ENCODE data around the gene RAET1E. TPM values are rescaled to one million over a fixed set of nuclear protein-coding genes. Genes with fewer than 3 reads are reported as not detected.

Gene RAET1E
- total and polyA plus RNA-seq, 2 donors (not counting 1 experiment from before 2014, with no cell fraction given) = not detected

DNA sequence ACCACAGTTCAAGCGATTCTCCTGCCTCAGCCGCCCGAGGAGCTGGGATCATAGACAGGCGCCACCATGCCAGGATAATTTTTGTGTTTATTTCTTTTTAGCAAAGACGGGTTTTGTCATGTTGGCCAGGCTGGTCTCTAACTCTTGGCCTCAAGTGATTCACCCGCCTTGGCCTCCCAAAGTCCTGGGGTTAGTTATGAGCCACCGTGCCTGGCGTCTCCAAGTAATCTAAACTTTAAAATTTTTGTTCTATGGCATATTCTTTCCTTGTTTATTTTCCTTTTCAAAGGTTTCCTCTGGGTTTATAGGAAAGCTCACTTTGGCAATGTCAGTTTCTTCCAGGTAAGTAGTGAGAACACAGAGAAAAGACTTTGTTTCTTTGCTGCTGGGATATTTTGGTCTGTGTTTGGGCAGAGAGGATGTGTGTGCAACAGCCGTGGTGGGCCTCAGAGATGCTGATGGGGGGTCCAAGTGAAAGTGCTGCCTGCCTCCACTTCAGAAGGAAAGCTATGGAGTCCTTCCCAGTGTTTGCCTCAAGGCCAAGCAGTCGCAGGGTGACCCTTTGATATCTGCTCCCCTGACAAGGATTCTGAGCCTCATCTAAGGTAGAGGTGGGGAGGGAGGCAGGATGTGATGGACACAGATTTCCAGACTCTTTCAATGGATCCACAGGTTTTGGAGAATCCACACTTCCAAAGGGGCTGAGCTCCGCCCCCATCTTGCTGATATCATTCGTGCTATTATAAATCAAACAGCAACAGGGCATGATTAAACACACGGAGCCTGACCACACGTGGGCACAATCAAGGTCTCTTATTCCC is 36.1 kb downstream of the RAET1E start:
- H4K20me1 ChIP-seq (ENCODE audit: control insufficient read depth, insufficient read depth, low read length, poor library complexity, severe bottlenecking) = no peaks in the 10 kb centered on the region
- intact Hi-C loops (cut with micrococcal nuclease) = loop anchor here (5.0 kb wide), 1 partner anchor 115 kb away; the partner anchor contains the start of genes NUP43 and PCMT1
- H3K79me2 ChIP-seq (ENCODE audit: control insufficient read depth, insufficient read depth, low read length) = no peaks in the 10 kb centered on the region
- no peak overlapping the region for H3K4me2 ChIP-seq (replicated peaks; ENCODE audit: low read depth, low read length, poor library complexity, severe bottlenecking)
- 80% methylated on average over 11 of the region's 14 CpGs for WGBS (ENCODE audit: insufficient coverage)
- ATAC-seq (ENCODE audit: low read depth) = no peak
- POLR2A ChIA-PET = no interaction called here
- H3K9me3 Mint-ChIP-seq (ENCODE audit: insufficient read depth) = no peaks in the 10 kb centered on the region
- no peak overlapping the region for H3K4me3 ChIP-seq (ENCODE audit: control extremely low read depth in 1 of 5, extremely low read depth in 1 of 5, insufficient read depth in 1 of 5, low read depth in 2 of 5, low read length in 4 of 5)
- DNase-seq = no peak
- H3K27me3 ChIP-seq (replicated peaks in 1 of 4; ENCODE audit: control extremely low read depth in 1 of 4, control insufficient read depth in 3 of 4, insufficient read depth in 4 of 4, low read length in 3 of 4) = peaks cover 2 to 32% (median 20%) of the 10 kb centered on the region in 4 experiments
- no peak overlapping the region for H2AFZ ChIP-seq (ENCODE audit: insufficient read depth, low read depth, low read length, poor library complexity, severe bottlenecking)
- H3K27ac ChIP-seq (ENCODE audit: low read length in 2 of 2) = no peak overlapping the region
- H3K27me3 Mint-ChIP-seq = peaks cover 29% of the 10 kb centered on the region
- CTCF ChIA-PET = no interaction called here
- peaks cover 12% of the 10 kb centered on the region for H3K4me1 Mint-ChIP-seq
- no peak overlapping the region for H3K27ac Mint-ChIP-seq
- TF ChIP-seq EZH2 (IDR thresholded peaks at IDR 0.05; ENCODE audit: borderline replicate concordance, insufficient read depth, low read depth, low read length, poor library complexity, severe bottlenecking) = no peak
- TF ChIP-seq, protein P1, sequence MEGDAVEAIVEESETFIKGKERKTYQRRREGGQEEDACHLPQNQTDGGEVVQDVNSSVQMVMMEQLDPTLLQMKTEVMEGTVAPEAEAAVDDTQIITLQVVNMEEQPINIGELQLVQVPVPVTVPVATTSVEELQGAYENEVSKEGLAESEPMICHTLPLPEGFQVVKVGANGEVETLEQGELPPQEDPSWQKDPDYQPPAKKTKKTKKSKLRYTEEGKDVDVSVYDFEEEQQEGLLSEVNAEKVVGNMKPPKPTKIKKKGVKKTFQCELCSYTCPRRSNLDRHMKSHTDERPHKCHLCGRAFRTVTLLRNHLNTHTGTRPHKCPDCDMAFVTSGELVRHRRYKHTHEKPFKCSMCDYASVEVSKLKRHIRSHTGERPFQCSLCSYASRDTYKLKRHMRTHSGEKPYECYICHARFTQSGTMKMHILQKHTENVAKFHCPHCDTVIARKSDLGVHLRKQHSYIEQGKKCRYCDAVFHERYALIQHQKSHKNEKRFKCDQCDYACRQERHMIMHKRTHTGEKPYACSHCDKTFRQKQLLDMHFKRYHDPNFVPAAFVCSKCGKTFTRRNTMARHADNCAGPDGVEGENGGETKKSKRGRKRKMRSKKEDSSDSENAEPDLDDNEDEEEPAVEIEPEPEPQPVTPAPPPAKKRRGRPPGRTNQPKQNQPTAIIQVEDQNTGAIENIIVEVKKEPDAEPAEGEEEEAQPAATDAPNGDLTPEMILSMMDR (IDR thresholded peaks at IDR 0.05) = no peak
- H3K4me3 Mint-ChIP-seq = peak overlapping the region; percentile 40
- H3K9me3 ChIP-seq (ENCODE audit: control extremely low read depth in 1 of 3, control insufficient read depth in 2 of 3, insufficient read depth in 1 of 3, low read length in 2 of 3) = peaks cover 0 to 6% (median 0%) of the 10 kb centered on the region in 3 donors
- no peak overlapping the region for H3K9ac ChIP-seq (ENCODE audit: low read length)
- H3K4me1 ChIP-seq (ENCODE audit: control insufficient read depth in 2 of 2, insufficient read depth in 2 of 2, low read length in 2 of 2) = peaks cover 13 to 14% of the 10 kb centered on the region in 2 donors
- no peaks in the 10 kb centered on the region for H3K36me3 ChIP-seq (replicated peaks in 1 of 2; ENCODE audit: control extremely low read depth in 1 of 2, control insufficient read depth in 1 of 2, extremely low read depth in 1 of 2, insufficient read depth in 2 of 2, low read length in 1 of 2)

Measured in B cell (primary cell).